ENCODE results near the gene TMTC4. TPM values are rescaled to one million over a fixed set of nuclear protein-coding genes. Genes with fewer than 3 reads are reported as not detected.

Gene TMTC4
- total RNA-seq, 4 donors from 2014 or later, result 8.6 to 13.7 (median 11.4) TPM

DNA sequence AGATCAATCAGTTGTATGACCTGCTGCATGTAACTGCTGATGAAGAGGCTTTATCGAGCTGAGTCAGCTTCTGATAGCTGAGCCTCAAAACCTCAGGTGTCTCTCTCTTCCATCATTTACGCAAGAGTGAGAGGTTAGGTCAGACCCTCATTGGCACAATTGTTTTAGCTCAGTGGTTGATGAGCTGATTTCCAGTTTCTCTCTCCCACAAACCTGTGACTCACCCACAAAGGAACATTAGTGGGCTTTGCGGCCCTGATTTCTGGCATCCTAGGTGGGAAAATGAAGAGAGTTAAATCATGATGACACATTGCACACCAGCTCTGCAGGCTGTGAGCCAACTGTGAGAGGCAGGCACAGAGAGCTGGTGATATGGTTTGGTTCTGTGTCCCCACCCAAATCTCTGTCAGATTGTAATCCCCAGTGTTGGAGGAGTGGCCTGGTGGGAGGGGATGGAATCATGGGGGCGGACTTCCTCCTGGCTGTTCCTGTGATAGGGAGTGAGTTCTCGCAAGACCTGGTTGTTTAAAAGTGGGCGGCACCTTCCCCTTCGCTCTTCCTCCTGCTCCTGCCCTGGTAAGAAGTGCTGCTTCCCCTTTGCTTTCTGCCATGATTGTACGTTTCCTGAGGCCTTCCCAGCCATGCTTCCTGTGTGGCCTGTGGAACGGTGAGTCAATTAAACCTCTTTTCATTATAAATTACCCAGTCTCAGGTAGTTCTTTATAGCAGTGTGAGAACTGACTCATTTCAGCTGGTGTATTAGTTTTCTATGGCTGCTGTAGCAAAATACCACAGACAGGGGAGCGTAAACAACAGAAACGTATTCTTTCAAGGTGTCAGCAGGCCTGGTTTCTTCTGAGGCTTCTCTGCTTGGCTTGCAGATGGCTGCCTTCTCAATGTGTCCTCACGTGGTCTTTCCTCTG lies 33.5 kb upstream of the TMTC4 start:
- TF ChIP-seq, protein P1, sequence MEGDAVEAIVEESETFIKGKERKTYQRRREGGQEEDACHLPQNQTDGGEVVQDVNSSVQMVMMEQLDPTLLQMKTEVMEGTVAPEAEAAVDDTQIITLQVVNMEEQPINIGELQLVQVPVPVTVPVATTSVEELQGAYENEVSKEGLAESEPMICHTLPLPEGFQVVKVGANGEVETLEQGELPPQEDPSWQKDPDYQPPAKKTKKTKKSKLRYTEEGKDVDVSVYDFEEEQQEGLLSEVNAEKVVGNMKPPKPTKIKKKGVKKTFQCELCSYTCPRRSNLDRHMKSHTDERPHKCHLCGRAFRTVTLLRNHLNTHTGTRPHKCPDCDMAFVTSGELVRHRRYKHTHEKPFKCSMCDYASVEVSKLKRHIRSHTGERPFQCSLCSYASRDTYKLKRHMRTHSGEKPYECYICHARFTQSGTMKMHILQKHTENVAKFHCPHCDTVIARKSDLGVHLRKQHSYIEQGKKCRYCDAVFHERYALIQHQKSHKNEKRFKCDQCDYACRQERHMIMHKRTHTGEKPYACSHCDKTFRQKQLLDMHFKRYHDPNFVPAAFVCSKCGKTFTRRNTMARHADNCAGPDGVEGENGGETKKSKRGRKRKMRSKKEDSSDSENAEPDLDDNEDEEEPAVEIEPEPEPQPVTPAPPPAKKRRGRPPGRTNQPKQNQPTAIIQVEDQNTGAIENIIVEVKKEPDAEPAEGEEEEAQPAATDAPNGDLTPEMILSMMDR (IDR thresholded peaks at IDR 0.05; ENCODE audit: low read depth), result no peak

- TF ChIP-seq, protein P1 (IDR thresholded peaks at IDR 0.05; ENCODE audit: low read depth), result no peak
These were observed 20.8 kb upstream of the TMTC4 start for GRCh38 chr13:100695509-100695773.

GRCh38 chr13:100694722-100695508 lies 20.3 kb upstream of the TMTC4 start:
- TF ChIP-seq, protein P1 (IDR thresholded peaks at IDR 0.05; ENCODE audit: low read depth), result no peak

DNA sequence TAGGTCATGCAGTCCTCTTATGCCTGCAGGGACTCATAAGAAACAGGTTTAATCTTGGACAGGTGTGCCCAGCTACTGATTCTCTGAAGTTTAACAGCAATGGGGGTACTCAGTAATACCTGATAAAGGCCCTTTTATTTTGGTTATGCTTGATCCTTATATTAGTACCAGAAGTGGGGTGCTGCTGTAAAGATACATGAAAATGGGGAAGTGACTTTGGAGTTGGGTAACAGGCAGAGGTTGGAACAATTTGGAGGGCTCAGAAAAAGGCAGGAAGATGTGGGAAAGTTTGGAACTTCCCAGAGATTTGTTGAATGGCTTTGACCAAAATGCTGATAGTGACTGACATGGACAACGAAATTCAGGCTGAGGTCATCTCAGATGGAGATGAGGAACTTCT lies 14.6 kb upstream of the TMTC4 start:
- TF ChIP-seq, protein P1 (IDR thresholded peaks at IDR 0.05; ENCODE audit: low read depth), result no peak

DNA sequence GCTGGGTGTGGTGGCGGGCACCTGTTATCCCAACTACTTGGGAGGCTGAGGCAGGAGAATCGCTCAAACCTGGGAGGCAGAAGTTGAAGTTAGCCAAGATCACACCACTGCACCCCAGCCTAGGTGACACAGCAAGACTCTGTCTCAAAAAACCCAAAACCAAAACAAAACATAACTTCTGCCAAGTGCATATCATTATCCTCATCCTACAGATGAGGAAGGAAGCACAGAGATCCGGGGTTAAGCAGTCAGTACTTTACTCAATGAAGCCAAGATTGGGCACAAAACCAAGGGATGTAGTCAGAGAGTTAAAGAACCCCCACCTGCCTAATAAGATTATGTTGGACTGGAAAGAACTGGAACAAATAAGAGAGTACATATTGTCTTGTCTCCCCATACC lies 5.5 kb upstream of the TMTC4 start:
- TF ChIP-seq, protein P1 (IDR thresholded peaks at IDR 0.05; ENCODE audit: low read depth), result no peak

GRCh38 chr13:100675661-100676129 lies 1.1 kb upstream of the TMTC4 start:
- TF ChIP-seq, protein P1 (IDR thresholded peaks at IDR 0.05; ENCODE audit: low read depth), result no peak

All from subcutaneous adipose tissue (tissue), 4 donors.